Activated CD4-positive, alpha-beta T cell treated with anti-CD3 and anti-CD28 coated beads, Interleukin-2, amount 50 U/mL, for 4 hours (primary cell): Measurements from ENCODE around the gene GHSR.
A peak's percentile ranks its signal among the peaks of the same experiment; 100 is the strongest.

ENCODE experiments used
- DNase-seq, 2 experiments: peaks; one replicate each; pipeline ENCODE4 v3.0.0-alpha.2; 2020

Gene GHSR

DNA sequence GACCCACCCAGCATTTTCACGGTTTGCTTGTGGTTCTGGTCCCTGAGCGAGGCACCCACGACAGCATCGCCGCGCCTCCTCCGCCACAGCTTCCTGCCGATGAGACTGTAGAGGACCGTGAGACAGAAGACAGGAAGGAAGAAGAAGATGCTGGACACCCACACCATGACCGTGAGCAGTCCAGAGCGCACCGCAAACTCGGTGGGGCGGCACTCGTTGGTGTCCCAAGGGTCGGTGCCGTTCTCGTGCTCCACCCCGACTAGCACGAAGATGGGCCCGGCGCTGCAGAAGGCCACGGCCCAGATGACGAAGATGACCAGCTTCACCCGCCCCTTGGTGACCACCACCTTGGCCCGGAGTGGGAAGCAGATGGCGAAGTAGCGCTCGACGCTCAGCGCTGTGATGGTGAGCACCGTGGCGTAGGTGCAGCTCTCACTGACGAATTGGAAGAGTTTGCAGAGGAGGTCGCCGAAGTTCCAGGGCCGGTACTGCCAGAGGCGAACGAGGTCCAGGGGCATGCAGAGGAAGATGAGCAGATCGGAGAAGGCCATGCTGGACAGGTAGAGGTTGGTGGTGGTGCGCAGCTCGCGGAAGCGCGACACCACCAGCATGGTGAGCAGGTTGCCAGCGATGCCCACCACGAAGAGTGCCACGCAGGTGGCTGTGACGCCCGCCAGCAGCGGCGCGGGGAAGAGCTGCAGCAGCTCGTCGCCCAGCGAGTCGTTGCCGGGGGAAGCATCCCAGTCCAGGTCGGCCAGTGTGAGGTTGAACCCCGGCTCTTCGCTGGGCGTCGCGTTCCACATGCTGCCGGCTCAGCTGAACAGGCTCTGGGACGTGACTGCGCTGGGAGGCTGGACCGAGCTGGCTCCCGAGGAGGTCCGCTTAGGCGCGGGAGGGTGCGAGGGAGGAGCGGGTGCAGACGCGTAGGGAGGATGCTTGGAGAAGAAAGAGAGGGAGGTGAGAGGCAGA lies at the start of gene GHSR:
Gene GHSR, minus strand, starts transcription at position 846 of the 969 bp plus-strand sequence. Its CDS starts 43 bp downstream, at position 803.
- DNase-seq = no peak

DNA sequence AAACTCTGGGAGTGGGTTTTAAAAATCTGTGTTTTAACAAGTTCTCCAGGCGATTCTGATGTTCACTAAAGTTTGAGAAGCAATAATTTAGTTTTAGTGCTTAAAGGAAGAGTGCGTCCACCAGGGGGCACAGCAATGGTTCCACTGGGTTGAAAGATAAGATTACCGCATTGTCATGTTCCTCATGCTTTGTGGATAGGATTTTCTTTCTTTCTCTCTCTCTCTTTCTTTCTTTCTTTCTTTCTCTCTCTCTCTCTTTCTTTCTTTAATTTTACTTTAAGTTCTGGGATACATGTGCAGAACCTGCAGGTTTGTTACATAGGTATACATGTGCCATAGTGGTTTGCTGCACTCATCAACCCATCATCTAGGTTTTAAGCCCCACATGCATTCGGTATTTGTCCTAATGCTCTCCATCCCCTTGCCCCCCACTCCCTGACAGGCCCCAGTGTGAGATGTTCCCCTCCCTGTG lies 42.0 kb upstream of the GHSR start:
- DNase-seq = peak; percentile 80 to 85

- no peak for DNase-seq
Measured at GRCh38 chr3:172478116-172478515, 29.9 kb upstream of the GHSR start.

GRCh38 chr3:172476347-172476746 lies 28.1 kb upstream of the GHSR start:
- DNase-seq = no peak

GRCh38 chr3:172475703-172476102 lies 27.4 kb upstream of the GHSR start:
- DNase-seq = no peak

GRCh38 chr3:172471903-172472302 lies 23.6 kb upstream of the GHSR start:
- DNase-seq = no peak

- no peak for DNase-seq
Measured at GRCh38 chr3:172470588-172470987, 22.3 kb upstream of the GHSR start.

DNA sequence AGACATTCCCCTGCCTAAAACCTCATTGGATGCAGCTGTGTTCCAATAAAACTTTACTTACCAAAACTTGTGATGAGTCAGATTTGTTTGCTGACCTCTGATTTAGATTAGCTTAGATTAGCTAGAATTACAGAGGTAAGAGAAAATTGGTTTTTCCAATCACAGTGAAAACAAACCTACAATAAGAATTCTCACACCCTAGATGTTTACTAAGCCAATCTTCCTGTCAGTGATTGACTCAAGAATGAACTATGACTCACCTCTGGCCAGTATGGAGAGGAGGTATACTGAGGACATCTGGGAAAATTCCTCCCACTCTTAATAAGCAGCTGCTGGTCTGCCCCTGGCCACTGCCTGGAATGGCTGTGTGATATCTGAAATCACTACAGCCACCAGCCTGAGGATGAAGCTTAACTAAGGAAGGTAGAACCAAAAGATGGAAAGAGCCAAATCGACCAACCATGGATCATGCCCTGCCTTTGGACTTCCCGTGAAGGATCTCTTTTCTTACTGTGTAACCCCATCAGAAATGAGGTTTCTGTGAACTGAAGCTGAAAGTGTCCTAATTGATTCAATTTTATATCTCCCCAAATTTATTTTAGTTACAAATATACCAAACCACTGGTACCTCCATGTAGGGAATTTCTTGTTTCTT lies 19.0 kb upstream of the GHSR start:
- DNase-seq = no peak

DNA sequence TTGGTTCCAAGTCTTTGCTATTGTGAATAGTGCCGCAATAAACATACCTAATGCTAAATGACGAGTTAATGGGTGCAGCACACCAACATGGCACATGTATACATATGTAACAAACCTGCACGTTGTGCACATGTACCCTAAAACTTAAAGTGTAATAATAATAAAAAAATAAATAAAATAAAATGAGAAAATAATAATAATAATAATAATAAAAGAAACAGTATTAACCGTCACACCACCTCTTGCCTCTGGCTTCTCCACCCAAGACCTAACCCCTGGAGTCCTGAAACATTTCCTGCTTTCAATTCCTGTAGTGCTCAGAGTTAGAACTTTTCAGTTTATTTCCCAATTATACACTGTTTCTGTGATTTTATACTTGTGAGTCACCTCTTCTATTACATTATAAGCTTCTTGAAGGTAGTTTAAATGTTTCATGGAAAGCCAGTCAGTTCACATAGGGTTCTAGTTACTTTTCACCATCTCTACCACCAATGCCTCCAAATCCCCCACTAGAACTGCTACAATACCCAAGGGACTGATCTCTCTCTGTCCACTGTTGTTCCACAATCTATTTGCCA lies 18.4 kb upstream of the GHSR start:
- DNase-seq = no peak

GRCh38 chr3:172465281-172465680 lies 17.0 kb upstream of the GHSR start:
- no peak for DNase-seq

- no peak for DNase-seq
Measured at GRCh38 chr3:172464306-172464705, 16.1 kb upstream of the GHSR start.

- no peak for DNase-seq
Measured at GRCh38 chr3:172461530-172462138, 13.4 kb upstream of the GHSR start.

DNA sequence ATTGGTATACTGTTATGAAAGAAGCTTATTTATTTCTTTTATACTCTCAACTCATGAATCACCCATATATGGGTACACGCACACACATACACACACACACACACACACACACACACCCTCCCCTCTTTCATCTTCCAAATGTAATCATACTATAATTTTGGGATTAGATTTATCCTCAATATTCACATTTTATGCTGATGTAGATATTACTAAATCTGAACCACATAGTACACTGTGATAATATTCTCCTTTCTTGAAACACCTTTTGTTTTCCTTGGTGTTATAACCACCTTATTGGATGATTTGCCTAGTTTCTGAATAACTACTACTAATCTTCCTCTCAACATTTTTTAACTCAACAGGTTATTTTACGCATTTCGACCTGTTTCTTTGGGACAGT lies 8.1 kb upstream of the GHSR start:
- no peak for DNase-seq

GRCh38 chr3:172454180-172454579 lies 5.9 kb upstream of the GHSR start:
- no peak for DNase-seq

- DNase-seq = no peak
Measured at GRCh38 chr3:172449466-172450149, 1.4 kb upstream of the GHSR start.

DNA sequence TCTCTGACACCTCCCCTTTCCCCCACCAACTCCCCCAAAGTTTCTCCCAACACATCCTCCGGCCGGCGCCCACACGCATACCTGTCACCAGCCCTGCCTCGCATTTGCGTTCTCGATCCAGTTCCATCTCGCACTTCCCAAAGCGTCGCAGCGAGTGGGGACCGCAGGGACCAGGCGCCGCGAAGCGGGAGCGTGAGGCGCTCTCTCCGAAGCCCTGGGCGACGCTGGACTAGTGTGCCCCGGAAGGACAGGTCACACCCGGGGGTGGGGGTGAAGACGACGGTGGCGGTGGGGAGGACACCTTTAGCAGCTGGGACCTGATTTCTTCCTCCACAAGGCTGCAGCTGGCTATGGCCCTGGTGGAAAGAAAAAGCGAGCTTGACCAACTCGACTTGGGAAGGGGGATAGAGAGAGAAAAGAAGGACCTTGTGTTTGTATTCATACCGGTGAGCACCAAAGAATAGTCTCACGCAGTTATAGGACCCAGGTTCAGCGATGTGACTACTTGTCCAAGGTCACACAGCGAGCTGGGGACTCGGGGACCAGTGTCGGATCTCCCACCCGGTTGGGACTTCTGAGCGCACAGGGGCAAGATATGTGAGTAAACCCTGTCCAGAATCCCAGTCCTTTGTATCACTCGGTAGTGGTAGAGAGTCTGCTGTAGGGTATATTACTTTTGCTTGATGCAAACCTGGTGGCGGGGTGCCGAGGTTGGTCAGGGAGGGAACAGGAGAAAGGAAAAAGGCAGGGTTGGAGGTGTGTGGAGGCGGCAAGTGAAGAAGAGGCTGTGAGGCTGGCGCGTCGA lies 607 bp upstream of the GHSR start:
- no peak for DNase-seq

GRCh38 chr3:172446198-172446597 lies 2.1 kb downstream of the GHSR start:
- DNase-seq = no peak

DNA sequence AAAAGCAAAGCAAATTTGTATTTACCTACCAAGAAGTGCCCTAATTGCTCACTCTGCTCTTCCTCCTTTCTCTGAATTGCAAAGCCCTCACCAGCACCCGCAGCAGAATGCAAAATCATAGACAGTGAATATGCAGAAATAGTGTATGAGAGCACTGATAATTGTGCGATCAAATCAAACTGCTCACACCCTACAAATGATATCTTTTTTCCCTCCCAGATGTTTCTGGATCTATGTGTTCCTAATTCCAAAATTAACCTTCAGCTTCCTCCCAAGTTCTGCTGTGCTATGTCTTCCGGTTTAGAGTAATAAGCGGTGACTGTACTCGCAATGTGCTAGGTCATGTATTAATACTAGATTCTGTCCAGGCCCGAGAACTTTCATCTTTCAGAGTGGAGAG lies 3.4 kb downstream of the GHSR start:
- DNase-seq = no peak

GRCh38 chr3:172442606-172443005 lies 5.7 kb downstream of the GHSR start:
- no peak for DNase-seq

DNA sequence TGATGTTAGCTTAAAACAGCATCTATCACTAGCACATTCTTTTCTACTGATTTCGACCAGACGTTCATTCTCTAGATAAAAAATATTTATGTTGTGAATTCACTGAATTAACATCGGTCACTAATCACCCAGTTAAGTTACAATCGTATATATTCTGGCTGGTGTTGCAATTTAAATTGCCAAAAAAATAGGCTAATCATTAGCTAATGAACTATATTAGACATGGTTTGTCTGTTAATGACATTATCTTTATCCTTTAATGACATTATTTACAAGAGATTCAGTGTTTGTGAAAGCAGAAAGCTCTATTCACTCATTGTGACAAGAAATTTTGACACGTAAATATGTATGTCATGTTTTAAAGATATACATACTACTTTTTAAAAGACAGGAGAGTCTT lies 6.7 kb downstream of the GHSR start:
- DNase-seq = no peak

DNA sequence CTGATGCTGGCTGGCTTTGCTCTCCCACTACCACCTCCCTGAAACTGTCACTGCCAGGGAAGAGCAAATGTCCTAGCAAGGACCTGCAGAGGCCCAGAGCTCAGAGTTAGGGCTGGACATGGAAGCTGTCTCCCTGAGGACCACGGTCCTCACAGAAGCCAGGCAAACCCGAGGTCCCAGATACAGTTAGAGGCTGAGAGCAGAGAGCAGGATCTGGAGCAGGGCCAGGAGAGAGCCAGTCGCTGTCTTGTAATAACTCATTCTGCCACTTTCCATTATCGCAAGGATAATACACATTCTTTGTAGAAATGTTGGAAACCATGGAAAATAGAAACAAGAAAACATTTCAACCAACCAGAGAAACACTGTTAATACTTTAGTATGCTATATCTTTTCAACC lies 10.1 kb downstream of the GHSR start:
- no peak for DNase-seq

DNA sequence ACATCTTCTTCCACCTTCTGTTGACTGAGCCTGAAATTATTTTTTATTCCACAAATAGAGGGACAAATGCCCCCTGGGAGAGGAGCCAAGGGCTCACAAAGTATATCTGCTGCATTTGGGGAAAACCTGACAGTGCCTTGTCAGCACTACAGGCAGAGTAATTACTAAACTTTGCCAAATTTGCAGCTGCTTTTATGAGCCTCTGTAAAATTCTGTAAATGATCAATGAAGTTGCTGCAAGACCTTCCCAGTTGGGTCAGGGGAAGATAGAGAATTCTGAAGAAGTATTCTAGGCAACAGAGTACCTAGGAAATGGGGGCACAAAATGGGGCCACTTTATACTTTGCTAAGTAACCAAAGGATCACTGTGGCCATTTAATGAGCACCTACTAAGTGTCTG lies 10.5 kb downstream of the GHSR start:
- no peak for DNase-seq
